Raji (cell line): Measurements from ENCODE around the gene VSTM2B.

Experiments used
- POLR2A ChIP-seq: IDR thresholded peaks from 2 replicates; pipeline ENCODE4 v1.6.1; 2011; ENCODE audit warnings: low read depth, low read length, control low read depth; ENCODE audit not compliant: insufficient read depth

The VSTM2B gene

GRCh38 chr19:29504454-29504853 is 21.3 kb upstream of the VSTM2B start:
- no peak for TF ChIP-seq POLR2A

- TF ChIP-seq POLR2A, result no peak
Observed at GRCh38 chr19:29505097-29505824, 20.5 kb upstream of the VSTM2B start.

GRCh38 chr19:29506619-29506911 is 19.2 kb upstream of the VSTM2B start:
- TF ChIP-seq POLR2A, result no peak

GRCh38 chr19:29507081-29507860 is 18.5 kb upstream of the VSTM2B start:
- TF ChIP-seq POLR2A, result no peak

- TF ChIP-seq POLR2A, result no peak
Observed at GRCh38 chr19:29508181-29508580, 17.6 kb upstream of the VSTM2B start.

GRCh38 chr19:29509456-29509855 is 16.3 kb upstream of the VSTM2B start:
- TF ChIP-seq POLR2A, result no peak

- no peak for TF ChIP-seq POLR2A
Observed at GRCh38 chr19:29510701-29511265, 15.0 kb upstream of the VSTM2B start.

- no peak for TF ChIP-seq POLR2A
Observed at GRCh38 chr19:29511768-29512167, 14.0 kb upstream of the VSTM2B start.

GRCh38 chr19:29512748-29513147 is 13.0 kb upstream of the VSTM2B start:
- TF ChIP-seq POLR2A, result no peak

- no peak for TF ChIP-seq POLR2A
Observed at GRCh38 chr19:29514525-29515232, 11.1 kb upstream of the VSTM2B start.

GRCh38 chr19:29515233-29515619 is 10.6 kb upstream of the VSTM2B start:
- no peak for TF ChIP-seq POLR2A

GRCh38 chr19:29515706-29516357 is 10.0 kb upstream of the VSTM2B start:
- no peak for TF ChIP-seq POLR2A

- TF ChIP-seq POLR2A, result no peak
Observed at GRCh38 chr19:29516358-29516725, 9.5 kb upstream of the VSTM2B start.

GRCh38 chr19:29516821-29517395 is 8.9 kb upstream of the VSTM2B start:
- TF ChIP-seq POLR2A, result no peak

GRCh38 chr19:29517412-29517811 is 8.4 kb upstream of the VSTM2B start:
- no peak for TF ChIP-seq POLR2A
